GM10847 (cell line): ENCODE measurements around the gene HDAC6.

ENCODE experiments used
- POLR2A ChIP-seq: IDR thresholded peaks from 2 replicates; pipeline ENCODE4 v1.6.1; 2011; ENCODE audit not compliant: insufficient read length; ENCODE audit errors: extremely low read depth

Gene HDAC6

GRCh38 chrX:48829016-48829735, 27.3 kb downstream of the HDAC6 start:
- no peak for TF ChIP-seq POLR2A

GRCh38 chrX:48831136-48831908, 29.5 kb downstream of the HDAC6 start:
- no peak for TF ChIP-seq POLR2A

GRCh38 chrX:48831909-48832291, 30.0 kb downstream of the HDAC6 start:
- no peak for TF ChIP-seq POLR2A

- TF ChIP-seq POLR2A, result no peak
These were observed 31.8 kb downstream of the HDAC6 start for GRCh38 chrX:48833542-48834138.

DNA sequence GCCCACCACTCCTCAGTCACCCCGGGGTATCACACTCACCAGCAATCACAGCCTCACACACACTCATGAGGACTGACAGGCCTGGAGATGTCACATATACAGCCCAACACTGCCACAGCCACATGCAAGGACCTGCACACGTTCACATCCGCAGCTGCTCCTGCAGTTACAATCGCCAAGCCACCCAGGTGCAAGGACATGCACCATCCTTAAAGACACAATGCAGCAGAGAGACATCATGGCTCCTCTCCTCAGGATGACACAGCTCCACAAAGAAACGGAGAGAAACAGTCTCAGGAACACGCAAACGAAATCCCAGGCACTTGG, 32.5 kb downstream of the HDAC6 start:
- no peak for TF ChIP-seq POLR2A

DNA sequence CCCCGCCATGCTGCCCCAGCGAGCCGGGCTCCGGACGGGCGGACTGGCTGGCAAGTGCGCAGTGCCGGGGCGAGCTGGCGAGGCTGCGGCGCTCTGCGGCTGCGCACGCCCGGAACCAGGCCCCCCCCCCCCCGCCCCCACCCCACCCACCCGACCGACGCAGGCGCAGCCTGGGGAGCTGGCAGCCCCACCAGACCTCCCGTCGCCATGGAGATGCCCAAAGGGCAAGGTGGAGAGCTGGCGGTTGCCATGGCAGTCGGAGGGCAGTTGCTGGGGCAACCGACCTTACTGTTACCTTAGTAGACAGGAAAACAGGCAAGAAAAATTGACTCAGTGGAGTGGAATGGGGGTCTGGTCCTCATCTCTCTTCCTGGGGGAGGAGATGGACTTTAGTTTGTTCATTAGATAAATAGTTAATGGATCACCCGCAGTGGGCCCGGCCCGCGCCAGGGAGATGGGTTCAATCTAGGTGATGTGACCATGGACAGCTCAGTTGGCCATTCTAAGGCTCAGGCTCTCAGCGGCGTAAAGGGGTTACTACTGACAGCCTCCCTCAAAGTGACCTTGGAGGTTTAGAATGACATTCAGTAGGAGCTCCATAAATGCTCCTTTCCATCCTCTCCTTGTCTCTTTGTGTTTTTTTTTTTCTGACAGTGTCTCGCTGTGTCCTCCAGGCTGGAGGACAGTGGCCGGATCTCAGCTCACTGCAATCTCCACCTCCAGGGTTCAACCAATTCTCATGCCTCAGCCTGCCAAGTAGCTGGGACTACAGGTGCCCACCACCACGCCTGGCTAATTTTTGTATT, 33.9 kb downstream of the HDAC6 start, which contains the start of gene PCSK1N:
Gene PCSK1N, minus strand, starts transcription at position 87 of the 806 bp plus-strand sequence. Its CDS starts 78 bp downstream, at position 9.
- no peak for TF ChIP-seq POLR2A

DNA sequence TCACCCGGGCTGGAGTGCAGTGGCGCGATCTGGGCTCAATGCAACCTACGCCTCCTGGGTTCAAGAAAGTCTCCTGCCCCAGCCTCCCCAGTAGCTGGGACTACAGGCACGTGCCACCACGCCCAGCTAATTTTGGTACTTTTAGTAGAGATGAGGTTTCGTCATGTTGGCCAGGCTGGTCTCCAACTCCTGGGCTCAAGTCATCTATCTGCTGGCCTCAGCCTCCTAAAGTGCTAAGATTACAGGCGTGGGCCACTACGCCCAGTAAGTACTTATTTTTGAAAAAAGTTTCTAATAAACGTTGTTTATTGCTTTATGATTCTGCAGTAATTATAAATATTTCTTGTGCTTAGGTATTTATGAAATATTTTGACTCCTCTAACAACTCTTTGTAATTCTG, 37.8 kb downstream of the HDAC6 start:
- no peak for TF ChIP-seq POLR2A

DNA sequence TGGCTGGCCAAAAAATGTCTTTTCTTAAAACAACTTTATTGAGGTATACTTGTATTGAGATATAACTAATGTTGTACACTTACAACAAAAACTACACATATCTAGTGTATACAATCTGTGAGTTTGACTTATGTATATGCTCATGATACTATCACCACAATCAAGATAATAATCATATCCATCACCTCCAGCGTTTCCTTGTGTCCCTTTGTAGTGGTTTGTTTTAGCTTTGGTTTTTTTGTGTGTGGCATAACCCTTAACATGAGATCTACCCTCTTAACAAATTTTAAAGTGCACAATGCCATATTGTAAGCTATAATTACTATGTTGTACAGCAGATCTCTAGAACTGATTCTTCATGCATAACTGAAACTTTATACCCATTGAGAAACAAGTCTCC, 47.0 kb downstream of the HDAC6 start:
- no peak for TF ChIP-seq POLR2A

DNA sequence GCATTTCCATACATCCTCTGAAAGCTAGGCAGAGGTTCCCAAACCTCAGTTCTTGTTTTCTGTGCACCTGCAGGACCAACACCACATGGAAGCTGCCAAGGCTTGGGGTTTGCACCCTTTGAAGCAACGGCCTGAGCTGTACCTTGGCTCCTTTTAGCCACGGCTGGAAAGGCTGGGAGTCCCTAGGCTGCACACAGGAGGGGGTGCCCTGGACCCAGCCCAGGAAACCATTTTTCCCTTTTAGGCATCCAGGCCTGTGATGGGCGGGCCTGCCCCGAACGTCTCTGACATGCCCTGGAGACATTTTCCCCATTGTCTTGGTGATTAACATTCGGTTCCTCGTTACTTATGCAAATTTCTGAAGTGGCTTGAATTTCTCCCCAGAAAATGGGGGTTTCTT, 51.0 kb downstream of the HDAC6 start:
- TF ChIP-seq POLR2A, result no peak

GRCh38 chrX:48854898-48855297, 53.0 kb downstream of the HDAC6 start:
- TF ChIP-seq POLR2A, result no peak

- no peak for TF ChIP-seq POLR2A
These were observed 62.3 kb downstream of the HDAC6 start for GRCh38 chrX:48864210-48864609.
